Endothelial cell of coronary artery (primary cell): Measurements from ENCODE around the gene ABO. TPM values are rescaled to one million over a fixed set of nuclear protein-coding genes. Genes with fewer than 3 reads are reported as not detected.

Source experiments
- total RNA-seq: library from RNA; depleted of rRNA; stranded (reverse); fragments of >200 nt; gene quantifications from 2 replicates; pipeline ENCODE4 v1.2.3, GENCODE V29; 2014

The ABO gene
- total RNA-seq, result not detected in 2 replicates

DNA sequence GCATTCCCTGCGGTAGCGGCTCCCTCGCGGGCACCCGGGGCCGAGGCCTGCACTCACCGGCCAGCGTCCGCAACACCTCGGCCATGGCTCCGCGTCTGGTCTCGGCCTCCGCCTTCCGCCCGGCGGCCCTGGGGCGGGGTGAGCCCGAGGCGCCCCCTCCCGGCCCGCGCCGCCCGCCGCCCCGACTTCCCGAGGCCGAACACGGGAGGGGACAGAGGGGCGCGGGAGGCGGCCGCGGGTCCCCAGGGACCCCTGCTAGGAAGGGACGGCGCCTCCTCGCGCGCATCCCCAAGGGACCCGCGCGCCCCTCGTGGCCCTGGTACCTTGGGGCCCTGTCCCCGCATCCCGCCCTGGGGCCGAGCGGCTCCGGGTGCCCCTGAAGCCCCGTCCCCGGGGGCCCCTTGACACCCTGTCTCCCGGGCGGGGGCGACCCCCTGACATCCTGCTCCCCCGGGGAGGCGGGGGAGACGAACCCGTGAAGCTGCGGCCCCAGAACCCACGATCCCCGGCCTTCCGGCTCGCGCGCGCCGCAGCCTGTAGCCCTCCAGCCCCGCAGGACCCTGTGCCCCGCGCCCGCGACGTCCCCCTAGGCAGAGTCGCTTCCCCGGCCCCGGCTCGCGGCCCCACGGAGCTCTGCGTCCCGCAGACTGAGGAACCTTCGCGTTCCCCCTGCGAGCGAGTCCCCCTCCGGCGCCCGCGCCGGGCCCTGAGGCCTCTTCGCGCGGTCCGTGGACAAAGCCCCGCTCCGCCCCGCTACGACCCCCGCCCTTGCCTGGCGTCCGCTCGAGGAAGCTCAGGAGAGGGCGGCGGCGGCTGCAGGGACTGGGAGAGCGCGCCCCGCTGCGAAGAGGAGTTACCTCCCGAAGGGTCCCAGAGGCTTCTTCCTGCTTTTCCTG is at the start of gene ABO:
TSS of gene ABO (minus strand) at position 97 of the 896 bp plus-strand sequence.

DNA sequence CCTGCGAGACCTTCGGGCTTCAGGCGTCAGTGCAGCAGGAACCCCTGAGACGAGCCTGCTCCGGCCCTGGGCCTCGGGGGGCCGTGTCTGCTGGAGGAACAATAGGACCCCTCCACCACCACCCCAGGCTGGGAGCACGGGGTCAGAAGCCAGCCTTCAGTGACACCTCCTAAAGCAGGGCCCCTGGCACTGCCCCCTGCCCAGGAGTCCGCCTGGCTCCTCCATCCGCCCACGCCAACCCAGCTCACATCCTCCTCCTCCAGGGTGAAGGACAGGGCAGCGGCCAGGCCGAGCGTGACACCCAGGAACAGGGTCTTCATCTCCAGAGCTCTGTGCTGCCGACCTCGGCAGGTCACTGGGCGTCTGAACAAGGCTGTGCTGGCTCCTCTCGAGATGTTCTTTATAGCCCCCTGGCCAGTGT is 66.1 kb downstream of the ABO start, which contains the start of gene OBP2B:
TSS of gene OBP2B (minus strand) at position 371 of the 421 bp plus-strand sequence. CDS start at position 320, 51 bp downstream.

Other genes with a start within 250 kb of the ABO start
- gene GTF3C5, start 244.2 kb downstream of the ABO start, total RNA-seq, result 42.4 and 50.9 TPM in 2 replicates
- 0.18 and 0.28 TPM in 2 replicates for gene CEL, start 213.2 kb downstream of the ABO start, total RNA-seq
- 30.6 and 30.9 TPM in 2 replicates for gene RALGDS, start 154.0 kb downstream of the ABO start, total RNA-seq
- 9.6 and 11.2 TPM in 2 replicates for gene GBGT1, start 111.3 kb downstream of the ABO start, total RNA-seq
- not detected in 2 replicates for gene OBP2B, start 66.0 kb downstream of the ABO start, total RNA-seq
- gene SURF6, start 61.0 kb upstream of the ABO start, total RNA-seq, result 10.6 and 13.9 TPM in 2 replicates
- gene MED22, start 72.9 kb upstream of the ABO start, total RNA-seq, result 13.2 and 13.9 TPM in 2 replicates
- gene RPL7A, start 73.0 kb upstream of the ABO start, total RNA-seq, result 2,993 and 3,212 TPM in 2 replicates
- gene SURF1, start 81.3 kb upstream of the ABO start, total RNA-seq, result 19.9 and 27.8 TPM in 2 replicates
- gene SURF2, start 81.3 kb upstream of the ABO start, total RNA-seq, result 18.7 and 19.7 TPM in 2 replicates
- 376 and 383 TPM in 2 replicates for gene SURF4, start 100.9 kb upstream of the ABO start, total RNA-seq
- gene STKLD1, start 101.2 kb upstream of the ABO start, total RNA-seq, result 0.36 and 0.47 TPM in 2 replicates
- gene REXO4, start 142.8 kb upstream of the ABO start, total RNA-seq, result 20.2 and 23.5 TPM in 2 replicates
- 0.27 and 1.3 TPM in 2 replicates for gene ADAMTS13, start 147.2 kb upstream of the ABO start, total RNA-seq
- 7.7 and 9.9 TPM in 2 replicates for gene CACFD1, start 184.8 kb upstream of the ABO start, total RNA-seq
- 22.2 and 27.3 TPM in 2 replicates for gene SLC2A6, start 203.9 kb upstream of the ABO start, total RNA-seq
- not detected in 2 replicates for gene MYMK, start 249.8 kb upstream of the ABO start, total RNA-seq